DMS114 treated with DMSO at 0.1 percent for 48 hours (cell line): ENCODE measurements around the gene ADGRL1.
"Not testable (repeated sequence)": the region's sequence is repeated elsewhere in the genome, so short reads cannot be mapped to it uniquely, and the experiment has no call there.

Experiments used
- DNase-seq: peaks from one replicate; lab custom pipeline; 2025; ENCODE audit not compliant: unreplicated experiment; lab: John Stamatoyannopoulos, UW

Gene ADGRL1

DNA sequence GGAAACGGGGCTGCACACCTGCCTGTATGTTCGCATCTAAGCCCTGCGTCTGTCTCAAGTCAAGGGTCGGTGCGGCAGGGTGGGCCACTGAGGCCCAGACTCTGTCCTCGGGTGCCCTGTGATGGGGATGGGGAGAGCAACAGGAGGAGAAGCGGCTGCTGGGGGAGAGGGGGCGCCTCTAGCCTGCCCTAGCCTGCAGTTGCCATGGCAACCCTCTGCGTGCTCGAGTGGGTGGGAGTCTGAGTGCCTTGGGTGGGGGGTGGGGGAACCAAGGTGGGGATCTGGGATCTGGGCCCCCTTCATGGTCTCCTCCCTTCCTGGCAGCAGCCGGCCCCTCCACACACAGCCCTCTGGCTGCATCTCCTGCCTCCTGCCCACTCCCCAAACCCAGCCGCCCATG is 10.8 kb downstream of the ADGRL1 start:
- not testable (repeated sequence) for DNase-seq

GRCh38 chr19:14189415-14189814 is 16.6 kb downstream of the ADGRL1 start:
- DNase-seq, result no peak

DNA sequence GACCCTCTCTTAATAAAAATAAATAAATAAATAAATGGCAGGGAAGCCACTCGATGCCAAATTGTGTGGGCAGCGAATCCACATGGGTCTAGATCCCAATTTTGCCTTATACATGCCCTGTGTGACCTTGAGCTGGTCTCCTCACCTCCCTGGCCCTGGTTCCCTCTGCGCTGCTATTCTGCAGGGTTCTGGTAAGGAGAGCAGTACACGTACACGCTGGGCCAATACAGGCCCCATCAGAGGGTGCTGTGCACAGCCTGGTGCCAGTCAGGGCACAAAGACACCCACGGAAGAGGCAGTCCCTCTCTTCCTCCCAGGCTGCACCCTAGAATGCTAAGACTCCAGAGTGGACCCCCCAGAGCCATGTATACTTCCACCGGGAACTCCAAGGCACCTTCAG is 17.9 kb downstream of the ADGRL1 start:
- DNase-seq, result not testable (repeated sequence)

DNA sequence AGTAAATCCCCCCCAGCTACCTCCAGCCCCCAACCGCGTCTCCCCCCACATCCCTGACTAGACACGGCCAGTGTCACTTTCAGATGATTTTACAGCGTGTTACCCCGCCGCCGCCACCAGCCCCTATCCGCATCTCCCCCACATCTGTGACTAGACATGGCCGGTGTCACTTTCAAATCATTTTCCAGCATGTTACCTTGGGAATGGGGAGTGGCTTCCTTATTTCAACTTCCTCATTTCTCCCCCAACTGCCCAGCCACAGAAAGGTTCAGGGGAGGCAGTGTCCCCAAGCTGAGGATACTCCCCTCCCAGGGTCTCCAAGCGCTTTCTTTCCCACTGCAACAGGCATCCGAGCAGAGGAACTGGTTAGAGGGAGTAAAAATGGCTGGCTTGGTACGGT is 18.4 kb downstream of the ADGRL1 start:
- no peak for DNase-seq

- DNase-seq, result not testable (repeated sequence)
Observed at GRCh38 chr19:14186684-14187083, 19.3 kb downstream of the ADGRL1 start.

DNA sequence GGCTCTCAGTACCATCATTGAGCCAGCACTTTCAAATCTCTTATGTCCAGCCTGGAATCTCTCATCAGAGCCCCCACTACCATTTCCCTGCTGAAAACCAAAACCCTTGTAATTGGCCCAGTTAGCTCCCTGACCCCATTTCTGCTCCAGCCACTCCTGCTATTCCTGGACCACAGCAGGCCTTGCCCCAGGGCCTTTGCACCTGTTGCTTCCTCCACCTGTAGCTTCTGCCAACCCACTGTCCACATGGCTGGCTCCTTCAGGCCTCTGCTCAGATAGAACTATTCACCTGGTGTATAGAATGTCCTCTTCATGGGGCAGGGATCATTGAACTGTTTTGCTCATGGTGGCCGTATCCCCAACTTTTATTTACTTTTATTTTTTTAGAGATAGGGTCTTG is 20.3 kb downstream of the ADGRL1 start:
- DNase-seq, result not testable (repeated sequence)

- no peak for DNase-seq
Observed at GRCh38 chr19:14185158-14185557, 20.8 kb downstream of the ADGRL1 start.

DNA sequence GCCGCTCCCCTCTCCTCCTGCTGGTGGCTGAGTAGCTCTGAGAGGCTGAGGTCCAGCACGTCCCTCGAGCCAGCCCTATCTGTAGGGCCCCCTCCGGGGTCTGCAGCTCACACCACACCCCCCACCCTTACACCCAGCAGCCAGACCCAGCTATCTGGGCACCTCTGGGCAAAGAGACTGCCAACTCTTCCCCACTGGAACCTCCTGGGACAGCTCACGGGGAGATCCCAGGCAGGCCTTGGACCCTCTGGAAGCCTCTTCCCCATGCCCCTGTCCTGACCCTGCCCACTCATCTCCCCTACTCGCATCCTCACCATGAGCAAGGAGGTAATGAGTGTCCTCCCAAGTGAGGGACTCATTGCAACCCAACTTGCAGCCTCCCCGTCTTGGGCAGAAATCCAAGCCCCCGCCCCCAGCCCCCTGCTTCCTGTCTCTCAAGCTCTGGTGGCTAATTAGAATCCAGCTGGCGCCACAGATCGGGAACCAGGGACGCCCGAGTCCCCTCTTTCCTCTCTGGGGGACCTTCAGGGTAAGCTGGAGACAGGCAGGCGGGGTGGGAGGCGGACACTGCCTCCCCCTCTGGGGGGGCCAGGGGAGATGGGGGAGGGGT is 22.1 kb downstream of the ADGRL1 start:
- no peak for DNase-seq

GRCh38 chr19:14182476-14182875 is 23.5 kb downstream of the ADGRL1 start:
- no peak for DNase-seq

GRCh38 chr19:14181906-14182305 is 24.1 kb downstream of the ADGRL1 start:
- DNase-seq, result no peak

DNA sequence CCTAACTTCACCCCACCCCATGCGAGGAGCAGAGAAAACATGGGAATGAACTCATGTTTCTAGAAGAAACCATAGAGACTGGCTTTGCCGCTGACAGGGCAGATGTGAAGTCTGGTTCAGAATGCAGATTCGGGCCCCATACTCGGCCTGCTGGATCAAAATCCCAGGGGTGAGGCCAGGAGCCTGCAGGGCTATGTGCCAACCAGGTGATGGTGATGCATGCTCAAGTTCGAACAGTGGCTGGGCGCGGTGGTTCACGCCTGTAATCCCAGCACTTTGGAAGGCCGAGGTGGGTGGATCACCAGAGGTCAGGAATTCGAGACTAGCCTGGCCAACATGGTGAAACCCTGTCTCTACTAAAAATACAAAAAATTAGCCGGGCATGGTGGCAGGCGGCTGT is 24.8 kb downstream of the ADGRL1 start:
- DNase-seq, result not testable (repeated sequence)

DNA sequence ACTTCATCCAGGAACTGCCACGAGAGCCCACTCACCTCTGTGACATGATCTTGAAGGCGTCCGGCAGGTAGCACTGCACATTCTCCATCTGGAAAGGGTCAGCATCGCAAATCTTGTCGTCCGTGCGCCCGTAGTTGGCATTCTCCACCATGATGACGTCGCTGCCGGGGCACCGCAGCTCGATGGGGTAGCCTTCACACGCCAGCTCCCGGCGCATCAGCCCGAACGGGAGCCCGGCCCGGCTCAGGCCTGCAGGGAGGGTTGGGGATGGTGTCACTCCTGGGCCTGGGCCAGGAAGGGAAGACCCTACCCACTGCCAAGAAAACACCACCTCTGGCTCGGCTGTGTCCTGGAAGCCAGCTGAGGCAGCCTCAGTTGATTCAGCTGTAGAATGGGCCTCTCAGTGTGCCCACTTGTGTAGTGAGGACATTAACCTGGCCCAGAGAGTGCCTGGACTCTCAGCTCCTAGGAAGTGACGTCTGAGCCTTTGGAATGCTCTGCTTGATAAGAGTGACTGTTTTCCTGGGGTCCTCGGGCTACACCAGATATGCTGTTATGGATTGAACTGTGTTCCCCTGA is 28.4 kb downstream of the ADGRL1 start:
- DNase-seq, result no peak

DNA sequence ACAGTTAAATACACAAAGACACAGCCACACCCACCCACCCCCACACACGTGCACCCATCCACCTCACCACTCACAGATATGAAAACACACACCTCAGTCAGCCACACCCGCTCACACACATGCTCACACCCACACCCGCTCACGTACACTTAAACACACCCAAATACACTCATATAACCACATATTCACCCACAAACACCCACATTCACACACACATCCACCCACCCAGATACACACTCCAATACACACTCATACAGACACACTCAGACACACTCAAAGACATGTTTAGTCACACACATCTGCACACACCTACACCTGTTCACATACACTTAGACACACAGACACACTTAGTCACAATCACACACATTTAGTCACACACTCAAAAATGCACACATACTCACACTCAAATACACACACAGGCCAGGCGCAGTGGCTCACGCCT is 30.6 kb downstream of the ADGRL1 start:
- no peak for DNase-seq

DNA sequence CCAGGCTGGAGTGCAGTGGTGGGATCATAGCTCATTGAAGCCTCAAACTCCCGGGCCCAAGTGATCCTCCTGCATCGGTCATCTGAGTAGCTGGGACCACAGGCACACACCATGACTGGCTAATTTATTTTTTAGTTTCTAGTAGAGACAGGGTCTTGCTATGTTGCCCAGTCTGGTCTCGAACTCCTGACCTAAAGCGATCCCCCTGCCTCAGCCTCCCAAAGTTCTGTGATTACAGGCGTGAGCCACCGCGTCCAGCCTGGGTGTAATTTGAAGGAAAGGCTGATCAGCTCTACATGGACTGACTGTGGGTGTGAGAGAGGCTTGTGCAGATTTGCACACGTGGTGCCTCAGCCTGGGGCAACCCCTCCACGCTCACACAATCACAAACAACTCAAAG is 31.1 kb downstream of the ADGRL1 start:
- DNase-seq, result no peak

- DNase-seq, result no peak
Observed at GRCh38 chr19:14168993-14169392, 37.0 kb downstream of the ADGRL1 start.

DNA sequence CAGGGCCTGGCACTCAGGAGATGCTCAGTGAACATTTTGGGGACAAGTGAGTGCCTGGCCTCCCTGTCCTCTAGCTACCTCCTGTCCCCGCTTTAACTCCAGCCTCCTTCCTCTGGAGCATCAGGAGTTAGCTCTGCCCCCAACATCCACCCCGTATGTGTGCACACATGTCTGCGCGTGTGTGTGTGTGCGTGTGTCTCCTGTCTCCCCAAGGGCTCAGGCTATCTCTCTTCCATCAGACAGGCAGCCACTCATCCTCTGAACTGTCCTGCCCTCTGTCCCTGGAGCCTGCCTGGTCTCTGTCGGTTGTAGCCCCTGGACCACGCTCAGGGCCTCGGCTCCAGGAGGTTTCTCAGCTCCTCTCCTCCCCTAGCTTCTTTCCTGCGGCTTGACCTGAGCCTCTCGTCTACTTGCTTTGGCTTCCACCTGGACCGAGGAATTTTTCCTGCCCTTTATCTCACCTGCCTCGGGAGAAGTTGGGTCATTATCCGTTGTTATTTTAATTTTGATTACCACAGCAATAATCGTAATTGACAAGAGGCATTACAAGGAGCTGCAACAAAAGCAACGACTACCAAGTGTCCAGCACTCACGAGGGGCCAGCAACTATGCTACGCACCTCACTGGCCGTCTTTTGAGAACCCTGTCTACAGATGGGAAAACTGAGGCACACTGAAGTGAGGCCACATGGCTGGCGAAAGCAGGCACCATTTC is 37.6 kb downstream of the ADGRL1 start:
- no peak for DNase-seq

GRCh38 chr19:14167576-14168138 is 38.3 kb downstream of the ADGRL1 start:
- no peak for DNase-seq

DNA sequence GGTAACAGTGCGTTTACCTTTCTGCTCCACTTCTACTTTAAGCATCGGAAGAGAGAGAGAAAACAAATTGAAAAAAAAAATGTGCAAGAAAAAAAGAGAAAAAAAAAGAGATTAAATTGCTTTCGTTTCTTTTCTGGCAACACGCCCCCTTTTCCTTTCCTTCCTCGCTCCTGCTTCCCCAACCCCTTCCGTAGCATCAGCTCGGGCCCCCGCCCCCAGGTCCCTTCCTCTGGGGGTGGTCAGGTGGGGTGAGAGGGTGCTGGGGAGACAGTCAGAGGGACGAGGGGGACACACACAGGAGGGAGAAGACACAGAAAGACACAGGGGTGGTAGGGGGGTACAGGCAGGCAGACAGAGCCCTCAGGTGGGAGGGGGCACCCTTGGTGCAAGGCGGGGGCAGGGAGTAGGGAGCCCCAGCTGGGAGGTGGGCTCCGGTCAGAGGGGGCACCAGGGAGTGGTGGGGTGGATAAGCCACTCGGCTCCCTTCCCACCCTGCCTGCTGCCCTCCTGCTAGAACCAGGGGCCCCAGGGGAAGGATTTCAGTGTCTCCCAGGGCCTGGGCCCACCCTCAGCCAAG is 38.9 kb downstream of the ADGRL1 start:
- DNase-seq, result no peak

DNA sequence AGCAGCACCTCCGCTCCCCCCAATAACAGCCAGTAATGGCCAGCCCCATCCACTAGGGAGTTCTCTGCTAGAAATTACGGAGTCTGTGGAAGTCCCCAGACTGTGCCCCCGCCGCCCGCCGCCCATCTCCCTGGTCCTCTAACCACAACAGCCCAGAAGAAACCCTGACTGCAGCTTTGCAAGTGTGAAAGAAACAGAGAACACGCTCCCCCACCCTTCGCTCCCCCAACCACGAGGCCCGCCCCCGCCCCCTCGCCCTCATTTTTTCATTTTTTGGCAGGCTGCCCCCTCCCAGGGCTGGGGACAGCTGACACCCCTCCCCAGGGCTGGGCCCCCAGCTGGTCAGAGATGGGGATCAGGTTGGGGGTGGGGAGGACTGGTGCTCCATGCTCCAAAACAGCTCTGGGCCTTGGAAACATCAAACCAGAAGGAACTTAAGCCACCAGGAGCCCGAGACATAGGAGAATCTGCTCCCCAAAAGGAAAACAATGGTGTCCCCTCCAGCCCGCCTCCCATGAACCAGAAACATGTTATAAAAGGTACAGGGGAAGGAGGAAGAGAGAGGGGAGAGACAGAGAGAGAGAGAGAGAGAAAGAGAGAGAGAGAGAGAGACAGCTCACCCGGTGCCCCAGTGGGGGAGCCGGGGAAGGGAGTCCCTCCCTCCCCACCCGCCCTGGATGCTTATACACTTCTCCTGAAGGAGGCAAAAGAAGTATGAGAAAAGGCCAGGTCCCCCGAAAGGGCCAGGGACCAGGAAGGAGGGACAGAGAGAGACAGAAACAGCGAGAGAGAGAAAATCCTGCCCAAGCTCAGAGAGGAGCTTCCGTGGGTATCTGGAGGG is 39.8 kb downstream of the ADGRL1 start:
- no peak for DNase-seq

GRCh38 chr19:14164724-14165493 is 41.1 kb downstream of the ADGRL1 start:
- DNase-seq, result no peak
